ENCODE results near the gene ARL2. TPM values are rescaled to one million over a fixed set of nuclear protein-coding genes. Genes with fewer than 3 reads are reported as not detected.

ARL2 gene
- total RNA-seq, 2 experiments from 2014 or later = 10.5 to 11.1 TPM

- POLR2A ChIA-PET = interaction anchor here (0.6 to 1.2 kb wide), 2 partner anchors 16 to 500 kb away, joined by 3 read pairs; no protein-coding TSS in a partner anchor
- Histone ChIP-seq H3K9me3 (ENCODE audit: control insufficient read depth in 1 of 2, insufficient read depth in 1 of 2, low read length in 2 of 2) (no peaks in the 10 kb centered on the region), H3K27ac (ENCODE audit: low read depth in 1 of 2, low read length in 2 of 2) (no peak within 1 kb of the TSS), H3K27me3 (ENCODE audit: control insufficient read depth in 1 of 2, insufficient read depth in 2 of 2, low read length in 2 of 2) (no peaks in the 10 kb centered on the region), H3K4me3 (ENCODE audit: low read length) (peak within 1 kb of the TSS; percentile 3), H3K36me3 (ENCODE audit: insufficient read depth, low read length) (no peaks in the 10 kb centered on the region), H3K4me1 (ENCODE audit: insufficient read depth, low read length) (peaks cover 17% of the 10 kb centered on the region)
- no peaks in the 10 kb centered on the region for H3K4me1 Mint-ChIP-seq (ENCODE audit: low read depth)
- no peaks in the 10 kb centered on the region for H3K36me3 Mint-ChIP-seq (ENCODE audit: low read depth)
- CTCF ChIA-PET = interaction anchor here (0.5 kb wide), 1 partner anchor 26 kb away, joined by 3 read pairs; no protein-coding TSS in a partner anchor
- DNase-seq = peak in 4 of 14 experiments; percentile 6 to 43 (median 26)
- H3K4me3 Mint-ChIP-seq = no peak within 1 kb of the TSS
- H3K9me3 Mint-ChIP-seq = no peaks in the 10 kb centered on the region
- TF ChIP-seq, protein P1, sequence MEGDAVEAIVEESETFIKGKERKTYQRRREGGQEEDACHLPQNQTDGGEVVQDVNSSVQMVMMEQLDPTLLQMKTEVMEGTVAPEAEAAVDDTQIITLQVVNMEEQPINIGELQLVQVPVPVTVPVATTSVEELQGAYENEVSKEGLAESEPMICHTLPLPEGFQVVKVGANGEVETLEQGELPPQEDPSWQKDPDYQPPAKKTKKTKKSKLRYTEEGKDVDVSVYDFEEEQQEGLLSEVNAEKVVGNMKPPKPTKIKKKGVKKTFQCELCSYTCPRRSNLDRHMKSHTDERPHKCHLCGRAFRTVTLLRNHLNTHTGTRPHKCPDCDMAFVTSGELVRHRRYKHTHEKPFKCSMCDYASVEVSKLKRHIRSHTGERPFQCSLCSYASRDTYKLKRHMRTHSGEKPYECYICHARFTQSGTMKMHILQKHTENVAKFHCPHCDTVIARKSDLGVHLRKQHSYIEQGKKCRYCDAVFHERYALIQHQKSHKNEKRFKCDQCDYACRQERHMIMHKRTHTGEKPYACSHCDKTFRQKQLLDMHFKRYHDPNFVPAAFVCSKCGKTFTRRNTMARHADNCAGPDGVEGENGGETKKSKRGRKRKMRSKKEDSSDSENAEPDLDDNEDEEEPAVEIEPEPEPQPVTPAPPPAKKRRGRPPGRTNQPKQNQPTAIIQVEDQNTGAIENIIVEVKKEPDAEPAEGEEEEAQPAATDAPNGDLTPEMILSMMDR (IDR thresholded peaks at IDR 0.05) = no peak
- H3K27ac Mint-ChIP-seq = no peak within 1 kb of the TSS
- intact Hi-C loops (cut with DNase I, micrococcal nuclease) = no loop called here
- no peaks in the 10 kb centered on the region for H3K27me3 Mint-ChIP-seq
- ATAC-seq (ENCODE audit: poor library complexity) = no peak
These were observed 17.1 kb upstream of the ARL2 start, which contains the start of gene BATF2 for GRCh38 chr11:64996710-64997380. Gene BATF2, minus strand, starts transcription at chr11:64996971. Its CDS starts 57 bp downstream, at chr11:64996914.

DNA sequence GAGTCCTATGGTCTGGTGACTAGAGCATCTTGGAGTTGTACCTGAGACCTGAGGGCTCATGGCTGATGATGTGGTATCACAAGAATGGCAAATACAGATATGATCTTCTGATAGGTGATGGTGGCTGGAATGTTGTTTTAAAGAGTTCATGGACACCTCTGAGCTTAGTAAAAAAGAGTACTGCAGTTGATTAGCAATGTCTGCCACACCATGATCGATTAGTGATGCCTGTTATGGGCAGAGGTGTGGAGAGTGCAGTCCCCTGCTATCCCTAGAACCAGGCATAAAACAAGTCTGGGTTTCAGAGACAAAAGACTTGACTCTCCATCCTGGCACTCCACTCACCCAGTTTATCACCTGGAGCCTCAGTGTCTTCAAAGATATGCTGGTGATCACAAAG lies 15.8 kb upstream of the ARL2 start:
- ATAC-seq (ENCODE audit: poor library complexity) = no peak
- ChIA-PET POLR2A (no interaction called here), CTCF (no interaction called here)
- H3K4me3 Mint-ChIP-seq = no peak overlapping the region
- no peak overlapping the region for H3K4me3 ChIP-seq (ENCODE audit: low read length)
- H3K36me3 Mint-ChIP-seq (ENCODE audit: low read depth) = no peaks in the 10 kb centered on the region
- H3K4me1 Mint-ChIP-seq (ENCODE audit: low read depth) = no peaks in the 10 kb centered on the region
- no peaks in the 10 kb centered on the region for H3K36me3 ChIP-seq (ENCODE audit: insufficient read depth, low read length)
- H3K9me3 ChIP-seq (ENCODE audit: control insufficient read depth in 1 of 2, insufficient read depth in 1 of 2, low read length in 2 of 2) = no peaks in the 10 kb centered on the region
- H3K27ac ChIP-seq (ENCODE audit: low read depth in 1 of 2, low read length in 2 of 2) = no peak overlapping the region
- intact Hi-C loops (cut with DNase I, micrococcal nuclease) = no loop called here
- H3K27me3 Mint-ChIP-seq = no peaks in the 10 kb centered on the region
- H3K27ac Mint-ChIP-seq = no peak overlapping the region
- peaks cover 17% of the 10 kb centered on the region for H3K4me1 ChIP-seq (ENCODE audit: insufficient read depth, low read length)
- no peaks in the 10 kb centered on the region for H3K9me3 Mint-ChIP-seq
- no peak for DNase-seq
- TF ChIP-seq, protein P1 (IDR thresholded peaks at IDR 0.05) = no peak
- peaks cover 0 to 2% of the 10 kb centered on the region in 2 experiments for H3K27me3 ChIP-seq (ENCODE audit: control insufficient read depth in 1 of 2, insufficient read depth in 2 of 2, low read length in 2 of 2)

- Mint-ChIP-seq H3K27ac (no peak overlapping the region), H3K4me1 (ENCODE audit: low read depth) (no peaks in the 10 kb centered on the region), H3K36me3 (ENCODE audit: low read depth) (no peaks in the 10 kb centered on the region), H3K9me3 (no peaks in the 10 kb centered on the region), H3K27me3 (no peaks in the 10 kb centered on the region), H3K4me3 (no peak overlapping the region)
- intact Hi-C loops (cut with DNase I, micrococcal nuclease) = no loop called here
- ChIA-PET POLR2A (no interaction called here), CTCF (no interaction called here)
- Histone ChIP-seq H3K4me1 (ENCODE audit: insufficient read depth, low read length) (peaks cover 17% of the 10 kb centered on the region), H3K36me3 (ENCODE audit: insufficient read depth, low read length) (no peaks in the 10 kb centered on the region), H3K4me3 (ENCODE audit: low read length) (no peak overlapping the region), H3K27me3 (ENCODE audit: control insufficient read depth in 1 of 2, insufficient read depth in 2 of 2, low read length in 2 of 2) (peaks cover 0 to 2% of the 10 kb centered on the region in 2 experiments), H3K9me3 (ENCODE audit: control insufficient read depth in 1 of 2, insufficient read depth in 1 of 2, low read length in 2 of 2) (no peaks in the 10 kb centered on the region), H3K27ac (ENCODE audit: low read depth in 1 of 2, low read length in 2 of 2) (no peak overlapping the region)
- DNase-seq (no peak), ATAC-seq (ENCODE audit: poor library complexity) (no peak)
- TF ChIP-seq, protein P1 (IDR thresholded peaks at IDR 0.05) = no peak
These were observed 15.1 kb upstream of the ARL2 start for GRCh38 chr11:64998690-64999431.

Data from CD4-positive, alpha-beta T cell (primary cell).